AG04449 (cell line): ENCODE data around the gene TRMT11.

Source experiments
- CTCF ChIA-PET: fragments of 350-600 bp; formaldehyde crosslinking; extraction: SDS; loops from one replicate; lab custom pipeline; 2021; ENCODE audit warnings: antibody characterized with exemption; lab: Yijun Ruan, JAX
- POLR2A ChIA-PET: fragments of 400-600, 350-600 bp; formaldehyde crosslinking; extraction: SDS; loops from one replicate; lab custom pipeline; 2020; ENCODE audit warnings: antibody characterized with exemption, inconsistent platforms; lab: Yijun Ruan, JAX
- DNase-seq: peaks from one replicate; pipeline ENCODE4 v3.0.0-alpha.2; 2010; ENCODE audit warnings: low read depth, low spot score
- H3K4me3 ChIP-seq: 2 replicates; pipeline ENCODE4 v1.5.1; 2011; ENCODE audit warnings: low read depth, mild to moderate bottlenecking, control low read depth, low read length
- CTCF ChIP-seq: IDR thresholded peaks from one replicate; pipeline ENCODE4 v1.5.1; 2011; ENCODE audit warnings: mild to moderate bottlenecking, moderate library complexity, low read length, control low read depth, inconsistent platforms; ENCODE audit not compliant: insufficient read depth; ENCODE audit errors: missing control alignments

The TRMT11 gene

GRCh38 chr6:126064257-126064747 is 78.0 kb downstream of the TRMT11 start:
- DNase-seq, result no peak
- POLR2A ChIA-PET, result no interaction called here
- CTCF ChIA-PET, result no interaction called here
- H3K4me3 ChIP-seq, result no peak overlapping the region
- TF ChIP-seq CTCF, result no peak

GRCh38 chr6:126064748-126065401 is 78.5 kb downstream of the TRMT11 start:
- ChIA-PET CTCF (no interaction called here), POLR2A (no interaction called here)
- DNase-seq, result no peak
- no peak for TF ChIP-seq CTCF
- no peak overlapping the region for H3K4me3 ChIP-seq

- ChIA-PET CTCF (interaction anchor here (1.1 kb wide), 1 partner anchor 10 kb away, joined by 3 read pairs; no protein-coding TSS in a partner anchor), POLR2A (no interaction called here)
- TF ChIP-seq CTCF, result no peak
- DNase-seq, result no peak
- no peak overlapping the region for H3K4me3 ChIP-seq
These were observed 80.0 kb downstream of the TRMT11 start for GRCh38 chr6:126066053-126067048.

GRCh38 chr6:126067073-126067472 is 80.7 kb downstream of the TRMT11 start:
- POLR2A ChIA-PET, result no interaction called here
- CTCF ChIA-PET, result interaction anchor here (1.1 kb wide), 1 partner anchor 11 kb away, joined by 3 read pairs; no protein-coding TSS in a partner anchor
- H3K4me3 ChIP-seq, result no peak overlapping the region
- TF ChIP-seq CTCF, result no peak
- no peak for DNase-seq

GRCh38 chr6:126069449-126069848 is 83.1 kb downstream of the TRMT11 start:
- DNase-seq, result no peak
- no peak for TF ChIP-seq CTCF
- POLR2A ChIA-PET, result no interaction called here
- H3K4me3 ChIP-seq, result no peak overlapping the region
- CTCF ChIA-PET, result no interaction called here

GRCh38 chr6:126071000-126071647 is 84.8 kb downstream of the TRMT11 start:
- POLR2A ChIA-PET, result no interaction called here
- no peak overlapping the region for H3K4me3 ChIP-seq
- DNase-seq, result no peak
- CTCF ChIA-PET, result interaction anchor here (1.1 kb wide), 1 partner anchor 15 kb away, joined by 3 read pairs; no protein-coding TSS in a partner anchor
- TF ChIP-seq CTCF, result no peak
